A673 (cell line): ENCODE measurements around the gene TOPBP1. TPM values are rescaled to one million over a fixed set of nuclear protein-coding genes. Genes with fewer than 3 reads are reported as not detected.

ENCODE experiments used
- BruUV-seq: library from RNA; stranded (reverse); fragments of 400-500 nt; replicated peaks from 2 replicates; lab custom pipeline; 2021; lab: Mats Ljungman, UMichigan
- CTCF ChIA-PET: fragments of 300-600 bp; sonication (Branson Sonifier 250); formaldehyde crosslinking; loops from one replicate; lab custom pipeline; 2022; ENCODE audit warnings: antibody characterized with exemption; lab: Charles Lee
- POLR2A ChIA-PET: fragments of 300-600 bp; sonication (Branson Sonifier 250); formaldehyde crosslinking; loops from one replicate; lab custom pipeline; 2022; ENCODE audit warnings: antibody characterized with exemption; ENCODE audit not compliant: low non-redundant PET; lab: Charles Lee
- DNase-seq: peaks from one replicate; pipeline ENCODE4 v3.0.0-alpha.2; 2015; ENCODE audit warnings: low spot score
- H3K27ac ChIP-seq: fragments of 200-600 bp; sonication (generic); 2 replicates; pipeline ENCODE4 v1.5.1; 2016; ENCODE audit warnings: mixed run types, low read depth, mild to moderate bottlenecking, mixed read lengths, antibody characterized with exemption, low read length; ENCODE audit not compliant: poor library complexity, severe bottlenecking
- H3K27me3 ChIP-seq: fragments of 200-600 bp; sonication (generic); replicated peaks from 2 replicates; pipeline ENCODE4 v1.6.1; 2017; ENCODE audit warnings: mixed run types, low read depth, mild to moderate bottlenecking, mixed read lengths, antibody characterized with exemption, low read length; ENCODE audit not compliant: insufficient read depth, poor library complexity
- H3K36me3 ChIP-seq: fragments of 200-600 bp; sonication (generic); 2 replicates; pipeline ENCODE4 v1.6.1; 2016; ENCODE audit warnings: mixed run types, mild to moderate bottlenecking, mixed read lengths, antibody characterized with exemption, low read length; ENCODE audit not compliant: insufficient read depth, poor library complexity, severe bottlenecking
- H3K4me1 ChIP-seq: fragments of 200-600 bp; sonication (generic); 2 replicates; pipeline ENCODE4 v1.6.1; 2017; ENCODE audit warnings: mixed run types, mild to moderate bottlenecking, mixed read lengths, antibody characterized with exemption, low read length; ENCODE audit not compliant: insufficient read depth, poor library complexity, severe bottlenecking
- H3K4me3 ChIP-seq: fragments of 200-600 bp; sonication (generic); 2 replicates; pipeline ENCODE4 v1.5.1; 2016; ENCODE audit warnings: low read depth, mixed run types, mild to moderate bottlenecking, mixed read lengths, low read length; ENCODE audit not compliant: poor library complexity, severe bottlenecking
- H3K9me3 ChIP-seq: fragments of 200-600 bp; sonication (generic); 2 replicates; pipeline ENCODE4 v1.6.1; 2016; ENCODE audit warnings: mixed run types, low read depth, mild to moderate bottlenecking, mixed read lengths, antibody characterized with exemption, low read length; ENCODE audit not compliant: poor library complexity, severe bottlenecking
- CTCF ChIP-seq: fragments of 300-800, 200-600 bp; sonication (generic); conservative IDR thresholded peaks from 2 replicates; pipeline ENCODE4 v1.5.1; 2017; ENCODE audit warnings: low read depth, mild to moderate bottlenecking, antibody characterized with exemption, low read length, moderate library complexity, mixed read lengths
- EZH2 ChIP-seq: fragments of 200-600 bp; sonication (generic); IDR thresholded peaks from 2 replicates; pipeline ENCODE4 v1.6.1; 2017; ENCODE audit warnings: borderline replicate concordance, low read depth, mild to moderate bottlenecking, mixed read lengths, antibody characterized with exemption, low read length; ENCODE audit not compliant: poor library complexity, severe bottlenecking
- intact Hi-C: fragments of 100-400 bp; cut with micrococcal nuclease; formaldehyde crosslinking; loops from one replicate; pipeline ENCODE4 v1.10.0; 2022; ENCODE audit not compliant: unreplicated experiment
- total RNA-seq: library from RNA; stranded (reverse); gene quantifications from 2 replicates; pipeline ENCODE4 v1.2.3, GENCODE V29; 2021

TOPBP1 gene
- total RNA-seq, 1 experiment from 2014 or later = 59.8 TPM

- peaks cover 4% of the 10 kb centered on the region for H3K4me1 ChIP-seq
- no peak for DNase-seq
- BruUV-seq = no TSS peak
- no peak overlapping the region for H3K27ac ChIP-seq
- no peaks in the 10 kb centered on the region for H3K27me3 ChIP-seq
- ChIA-PET POLR2A (no interaction called here), CTCF (no interaction called here)
- TF ChIP-seq CTCF (no peak), EZH2 (no peak)
- H3K9me3 ChIP-seq = no peaks in the 10 kb centered on the region
- intact Hi-C loops = no loop called here
- no peak overlapping the region for H3K4me3 ChIP-seq
- peaks cover 73% of the 10 kb centered on the region for H3K36me3 ChIP-seq
Observed at GRCh38 chr3:133655731-133656515, 5.8 kb downstream of the TOPBP1 start.

DNA sequence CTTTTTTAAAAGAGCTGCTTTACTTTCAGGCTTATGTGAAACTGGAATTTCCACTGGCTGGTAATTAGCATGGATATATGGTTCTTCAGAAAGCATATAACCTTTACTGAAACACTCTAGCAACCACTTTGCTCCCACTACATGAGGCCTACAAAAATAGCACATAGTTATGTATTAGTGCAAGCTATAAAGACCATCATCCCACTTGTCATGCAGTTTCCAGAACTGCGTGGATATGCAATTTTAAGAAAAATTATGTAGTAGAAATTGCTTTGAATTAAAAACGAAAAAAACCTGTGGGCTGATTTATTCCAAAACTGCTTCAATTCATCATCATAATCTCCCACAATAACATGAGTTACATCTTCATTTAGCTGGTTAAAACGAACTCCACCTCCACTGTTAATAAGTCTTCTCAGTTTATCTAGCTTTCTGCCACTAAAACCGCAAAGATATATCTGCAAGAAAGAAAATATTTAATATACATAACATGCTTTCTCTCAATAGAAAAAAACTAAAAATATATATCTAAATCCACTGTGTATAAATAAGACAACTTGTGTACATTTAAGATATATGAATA, 12.2 kb downstream of the TOPBP1 start:
- Histone ChIP-seq H3K27ac (no peak overlapping the region), H3K4me3 (no peak overlapping the region), H3K27me3 (no peaks in the 10 kb centered on the region), H3K4me1 (peaks cover 10% of the 10 kb centered on the region), H3K9me3 (no peaks in the 10 kb centered on the region), H3K36me3 (peaks cover 76% of the 10 kb centered on the region)
- intact Hi-C loops = no loop called here
- ChIA-PET POLR2A (no interaction called here), CTCF (no interaction called here)
- DNase-seq = no peak
- no TSS peak for BruUV-seq
- TF ChIP-seq CTCF = no peak
- TF ChIP-seq EZH2 = no peak

GRCh38 chr3:133644768-133645167, 17.0 kb downstream of the TOPBP1 start:
- TF ChIP-seq EZH2 (no peak), CTCF (no peak)
- H3K9me3 ChIP-seq = no peaks in the 10 kb centered on the region
- peaks cover 12% of the 10 kb centered on the region for H3K4me1 ChIP-seq
- DNase-seq = peak; percentile 77
- no peak overlapping the region for H3K4me3 ChIP-seq
- H3K27ac ChIP-seq = no peak overlapping the region
- no peaks in the 10 kb centered on the region for H3K27me3 ChIP-seq
- peaks cover 85% of the 10 kb centered on the region for H3K36me3 ChIP-seq
- ChIA-PET POLR2A (no interaction called here), CTCF (no interaction called here)
- intact Hi-C loops = no loop called here
- no TSS peak for BruUV-seq
